Measurements from ENCODE around the gene ARHGAP45. TPM values are rescaled to one million over a fixed set of nuclear protein-coding genes. Genes with fewer than 3 reads are reported as not detected.

ARHGAP45 gene
- total RNA-seq, 2 donors from 2014 or later, result 27.4 to 37.9 TPM

GRCh38 chr19:1089126-1089771, 22.3 kb downstream of the ARHGAP45 start:
- no peak for TF ChIP-seq CTCF (IDR thresholded peaks at IDR 0.05)
- no peak overlapping the region for H3K27ac ChIP-seq

GRCh38 chr19:1089891-1090290, 22.9 kb downstream of the ARHGAP45 start:
- TF ChIP-seq CTCF (IDR thresholded peaks at IDR 0.05), result no peak
- Histone ChIP-seq H3K36me3 (peaks cover 5% of the 10 kb centered on the region), H3K9ac (ENCODE audit: low read depth in 2 of 2, low read length in 2 of 2) (no peak overlapping the region), H3K27me3 (no peaks in the 10 kb centered on the region), H3K4me1 (peaks cover 8% of the 10 kb centered on the region), H3K9me3 (no peaks in the 10 kb centered on the region), H3K4me3 (no peak overlapping the region), H3K27ac (no peak overlapping the region)
- intact Hi-C loops (cut with DNase I), result no loop called here
- DNase-seq, result no peak

More at GRCh38 chr19:1089126-1089771, 22.3 kb downstream of the ARHGAP45 start:
- Histone ChIP-seq H3K27me3 (no peaks in the 10 kb centered on the region), H3K9ac (ENCODE audit: low read depth in 2 of 2, low read length in 2 of 2) (no peak overlapping the region), H3K4me3 (no peak overlapping the region), H3K4me1 (peaks cover 7% of the 10 kb centered on the region), H3K9me3 (no peaks in the 10 kb centered on the region), H3K36me3 (peaks cover 5% of the 10 kb centered on the region)
- DNase-seq, result no peak
- intact Hi-C loops (cut with DNase I), result no loop called here

GRCh38 chr19:1090731-1091543, 24.0 kb downstream of the ARHGAP45 start:
- Histone ChIP-seq H3K4me3 (no peak overlapping the region), H3K36me3 (peaks cover 5% of the 10 kb centered on the region), H3K4me1 (peaks cover 13% of the 10 kb centered on the region), H3K27ac (no peak overlapping the region), H3K27me3 (no peaks in the 10 kb centered on the region), H3K9me3 (no peaks in the 10 kb centered on the region), H3K9ac (ENCODE audit: low read depth in 2 of 2, low read length in 2 of 2) (no peak overlapping the region)
- intact Hi-C loops (cut with DNase I), result no loop called here
- TF ChIP-seq CTCF (IDR thresholded peaks at IDR 0.05), result no peak
- DNase-seq, result no peak

GRCh38 chr19:1091544-1092175, 24.7 kb downstream of the ARHGAP45 start:
- H3K9me3 ChIP-seq, result no peaks in the 10 kb centered on the region
- no peak overlapping the region for H3K4me3 ChIP-seq
- DNase-seq, result no peak
- peaks cover 5% of the 10 kb centered on the region for H3K36me3 ChIP-seq
- H3K9ac ChIP-seq (ENCODE audit: low read depth in 2 of 2, low read length in 2 of 2), result no peak overlapping the region
- intact Hi-C loops (cut with DNase I), result no loop called here
- peaks cover 13% of the 10 kb centered on the region for H3K4me1 ChIP-seq
- no peaks in the 10 kb centered on the region for H3K27me3 ChIP-seq
- no peak overlapping the region for H3K27ac ChIP-seq
- no peak for TF ChIP-seq CTCF (IDR thresholded peaks at IDR 0.05)

- H3K27ac ChIP-seq, result no peak overlapping the region
- TF ChIP-seq CTCF (IDR thresholded peaks at IDR 0.05), result no peak
- H3K4me1 ChIP-seq, result peaks cover 17% of the 10 kb centered on the region
- intact Hi-C loops (cut with DNase I), result no loop called here
- peaks cover 5% of the 10 kb centered on the region for H3K36me3 ChIP-seq
- H3K4me3 ChIP-seq, result no peak overlapping the region
- no peak for DNase-seq
- H3K27me3 ChIP-seq, result no peaks in the 10 kb centered on the region
- no peak overlapping the region for H3K9ac ChIP-seq (ENCODE audit: low read depth in 2 of 2, low read length in 2 of 2)
- H3K9me3 ChIP-seq, result no peaks in the 10 kb centered on the region
These were observed 26.4 kb downstream of the ARHGAP45 start for GRCh38 chr19:1093330-1093729.
